K562 (cell line): Measurements from ENCODE around the gene AJAP1.

ENCODE experiments used
- ARHGAP35 ChIP-seq: fragments of 450-650 bp; IDR thresholded peaks from 2 replicates; pipeline ENCODE4 v1.6.1; 2018; ENCODE audit not compliant: partially characterized antibody
- BCL6 ChIP-seq: fragments of 250-450 bp; sonication (Bioruptor Pico); IDR thresholded peaks from 2 replicates; pipeline ENCODE4 v1.4.0; 2020
- CCNT2 ChIP-seq: IDR thresholded peaks from 2 replicates; pipeline ENCODE4 v1.6.1; 2011; ENCODE audit warnings: borderline replicate concordance, low read depth, mild to moderate bottlenecking, moderate library complexity, mixed read lengths, low read length; ENCODE audit not compliant: insufficient read length; ENCODE audit errors: extremely low read depth
- GATA2 ChIP-seq: sonication (generic); formaldehyde crosslinking; IDR thresholded peaks from 2 replicates; pipeline ENCODE4 v1.4.0; 2020; ENCODE audit warnings: mild to moderate bottlenecking, missing genetic modification reagents
- HLTF ChIP-seq: fragments of 450-650 bp; IDR thresholded peaks from 2 replicates; pipeline ENCODE4 v1.6.1; 2016
- MAZ ChIP-seq, 2 experiments: fragments of 450-650 bp in 1 of 2; sonication (generic) in 1 of 2; formaldehyde crosslinking; IDR thresholded peaks in 1 of 2; conservative IDR thresholded peaks in 1 of 2; 2 replicates each; pipeline versions ENCODE4 v1.4.0 to v1.5.0; 2020; ENCODE audit warnings: mild to moderate bottlenecking in 1 of 2, missing genetic modification reagents in 1 of 2
- MXI1 ChIP-seq: IDR thresholded peaks from 2 replicates; pipeline ENCODE4 v1.6.1; 2011; ENCODE audit warnings: low read depth, mild to moderate bottlenecking, improper control_type of control experiment, low read length
- RFX5 ChIP-seq: IDR thresholded peaks from 2 replicates; pipeline ENCODE4 v1.6.1; 2011; ENCODE audit warnings: low read depth, mild to moderate bottlenecking, improper control_type of control experiment, low read length
- SNAPC5 ChIP-seq: fragments of 250-450 bp; sonication (Bioruptor Pico); IDR thresholded peaks from 2 replicates; pipeline ENCODE4 v1.8.0; 2021; ENCODE audit warnings: moderate library complexity, mild to moderate bottlenecking, inconsistent platforms
- USF2 ChIP-seq: sonication (generic); formaldehyde crosslinking; IDR thresholded peaks from 2 replicates; pipeline ENCODE4 v1.5.0; 2020; ENCODE audit warnings: missing genetic modification reagents

- TF ChIP-seq MXI1 = no peak
- no peak for TF ChIP-seq BCL6 (CRISPR knock-in tag)
- TF ChIP-seq MAZ (CRISPR knock-in tag; conservative IDR thresholded peaks at IDR 0.05 in 1 of 2, IDR thresholded peaks at IDR 0.05 in 1 of 2) = no peak
- no peak for TF ChIP-seq GATA2
- TF ChIP-seq SNAPC5 (CRISPR knock-in tag) = no peak
- TF ChIP-seq USF2 (CRISPR knock-in tag) = no peak
- no peak for TF ChIP-seq RFX5
- TF ChIP-seq ARHGAP35 = no peak
- no peak for TF ChIP-seq CCNT2
- no peak for TF ChIP-seq HLTF
Measured at GRCh38 chr1:4662723-4663122, 8.3 kb downstream of the AJAP1 start.
